HG02623 (cell line): ENCODE results near the gene CRHR2.

Experiments
- ATAC-seq: cut with Tn5 transposase; IDR thresholded peaks from one replicate; pipeline ENCODE4 v1.9.1; 2021; ENCODE audit warnings: moderate library complexity; ENCODE audit not compliant: unreplicated experiment

The CRHR2 gene

DNA sequence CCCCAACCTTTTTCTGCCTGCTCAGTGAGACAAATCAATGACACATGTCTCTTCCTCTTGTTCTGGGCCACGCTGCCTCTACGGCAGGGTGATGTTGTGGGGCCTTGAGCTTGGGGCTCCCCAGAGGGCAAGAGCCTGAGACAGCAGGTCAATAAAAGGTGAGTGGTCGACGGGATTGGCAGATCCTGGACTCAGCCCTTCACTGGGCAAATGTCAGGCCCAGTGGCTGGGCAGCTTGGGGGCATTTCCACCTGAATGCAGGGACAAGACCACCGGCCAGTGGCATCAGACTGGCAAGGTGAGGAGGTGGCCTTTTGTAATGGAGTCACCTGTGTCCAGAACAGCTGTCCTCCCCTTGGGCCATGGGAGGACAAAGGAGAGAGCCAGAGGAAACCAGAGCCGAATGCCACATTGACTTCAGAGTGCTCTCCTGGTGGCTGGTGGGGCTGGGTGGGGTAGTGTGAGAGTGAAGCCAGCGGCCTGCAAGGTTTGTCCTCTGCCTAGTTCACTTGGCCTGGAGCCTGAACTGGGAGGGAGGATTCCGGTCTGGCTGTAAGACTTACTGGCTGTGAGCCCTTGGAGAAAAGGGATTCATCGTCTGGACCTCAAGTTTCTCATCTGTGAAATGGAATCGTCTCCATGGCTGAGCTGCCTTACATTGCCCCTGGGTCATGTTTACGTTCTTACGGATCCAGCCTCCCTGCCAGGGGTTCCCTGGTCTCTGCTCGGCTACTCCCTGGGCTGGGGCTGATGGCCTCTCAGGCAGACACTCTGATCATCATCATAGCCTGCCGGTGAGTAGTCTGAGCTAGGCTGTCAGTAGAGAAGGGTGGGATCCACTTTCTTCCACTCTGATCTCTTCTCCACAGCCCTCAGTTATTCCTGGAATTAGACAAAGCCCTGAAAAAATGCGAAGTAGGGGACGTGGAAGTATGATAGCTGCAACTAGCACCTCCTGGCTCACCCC lies 25.4 kb upstream of the CRHR2 start:
- no peak for ATAC-seq

DNA sequence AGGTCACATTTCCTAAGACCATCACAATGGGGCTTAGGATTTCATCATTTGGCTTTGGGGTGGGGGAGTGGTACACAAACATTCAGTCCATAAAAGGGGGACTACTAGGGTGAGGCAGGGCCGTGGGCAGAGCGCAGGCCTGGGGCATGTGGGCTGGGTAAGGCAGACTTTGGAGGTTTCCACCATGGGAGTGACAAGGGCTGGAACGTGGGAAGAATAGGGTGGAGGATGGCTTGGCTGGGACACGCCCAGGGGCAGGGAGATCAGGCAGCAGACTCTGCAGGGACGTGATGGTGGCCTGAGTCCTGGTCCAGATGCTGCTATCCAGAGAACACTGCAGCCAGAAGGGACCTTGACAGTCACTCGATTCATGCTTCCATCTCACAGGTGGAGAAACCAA lies 24.7 kb upstream of the CRHR2 start:
- ATAC-seq: no peak

DNA sequence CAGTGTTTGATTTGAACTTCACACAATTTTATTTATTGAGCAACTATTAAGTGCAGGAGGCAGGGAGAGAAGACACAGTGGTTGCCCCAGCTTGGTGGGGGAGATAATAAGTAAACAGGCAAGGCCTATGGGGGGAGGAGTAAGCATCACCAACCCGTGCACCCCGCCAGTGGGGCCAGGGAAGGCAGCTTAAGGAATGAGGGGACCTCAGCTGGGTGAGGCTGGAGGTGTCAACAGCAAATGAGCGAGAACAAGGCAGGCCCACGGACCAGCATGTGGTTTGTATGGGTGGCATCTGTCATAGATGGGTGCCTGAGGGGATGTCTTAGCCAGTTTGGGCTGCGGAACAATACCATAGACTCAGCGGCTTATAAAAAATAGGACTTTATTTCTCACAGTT lies 24.1 kb upstream of the CRHR2 start:
- ATAC-seq: no peak

DNA sequence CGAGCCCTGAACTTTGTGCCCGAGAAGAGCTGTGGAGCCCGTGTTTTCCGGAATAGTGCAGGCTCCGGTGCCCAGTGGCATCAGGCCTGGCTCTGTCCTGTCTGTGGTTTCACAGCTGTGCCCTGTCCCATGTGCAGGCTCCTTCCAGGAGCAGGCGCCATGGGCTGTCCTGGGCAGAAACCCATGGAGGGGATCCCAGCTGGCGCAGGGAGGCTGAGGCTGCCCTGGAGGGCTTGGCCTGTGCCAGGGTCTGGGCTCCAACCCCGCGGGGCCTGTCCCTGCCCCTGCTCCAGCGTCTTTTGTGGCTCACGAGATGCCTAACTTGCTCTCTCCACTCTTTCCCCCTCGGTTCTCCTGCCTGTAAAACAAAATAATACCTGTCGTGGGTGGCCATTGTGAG lies 23.3 kb upstream of the CRHR2 start:
- ATAC-seq: no peak

DNA sequence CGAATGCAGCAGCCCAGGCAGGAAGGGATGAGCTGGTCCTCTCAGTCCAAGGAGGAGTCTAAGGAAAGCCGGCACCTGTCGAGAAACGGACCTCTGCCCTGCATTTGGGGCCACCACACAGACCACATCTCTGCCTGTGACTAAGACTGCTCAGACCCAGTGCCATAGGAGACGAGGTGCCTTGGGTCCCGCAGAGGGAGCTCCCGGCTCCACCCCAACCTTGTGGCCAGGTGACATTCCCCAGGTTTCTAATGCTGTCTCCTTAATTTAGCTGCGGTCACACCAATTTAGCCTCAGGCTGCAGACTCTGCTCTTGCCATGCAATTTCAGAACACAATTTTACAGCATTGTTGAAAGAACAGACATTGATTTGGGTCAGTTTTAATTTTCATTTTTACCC lies 22.8 kb upstream of the CRHR2 start:
- no peak for ATAC-seq

DNA sequence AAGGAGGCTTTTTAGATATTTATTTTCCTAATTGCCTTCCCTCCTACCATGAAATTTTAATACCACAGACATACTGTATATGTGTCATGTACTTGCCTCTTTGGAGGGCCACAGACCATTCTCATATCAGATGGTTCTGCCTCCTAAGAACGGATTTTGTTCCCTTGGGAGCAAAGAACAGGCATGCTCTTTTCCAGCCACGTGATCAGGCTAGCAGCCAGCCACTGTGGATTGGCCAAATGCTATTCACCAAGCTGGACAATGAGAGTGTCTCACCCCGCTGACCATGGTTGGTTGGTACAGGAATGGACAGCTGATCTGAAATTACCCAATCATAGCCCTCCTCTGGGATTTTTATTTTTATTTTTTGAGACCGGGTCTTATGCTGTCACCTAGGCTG lies 21.5 kb upstream of the CRHR2 start:
- ATAC-seq: no peak

DNA sequence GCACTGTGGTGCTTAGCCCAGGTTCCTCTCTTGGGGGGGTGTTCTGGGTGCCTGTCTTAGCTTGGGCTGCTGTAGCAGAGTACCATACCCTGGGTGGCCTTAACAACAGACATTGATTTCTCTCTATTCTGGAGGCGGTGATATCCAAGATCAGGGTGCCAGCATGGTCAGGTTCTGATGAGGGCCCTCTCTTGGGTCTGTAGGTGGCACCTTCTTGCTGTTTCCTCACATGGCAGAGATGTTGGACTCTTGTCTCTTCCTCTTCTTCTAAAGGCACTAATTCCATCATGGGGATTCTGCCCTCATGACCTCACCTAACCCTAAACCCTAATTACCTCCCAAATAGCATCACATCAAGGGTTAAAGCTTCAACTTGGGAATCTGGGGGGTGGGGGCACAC lies 19.9 kb upstream of the CRHR2 start:
- no peak for ATAC-seq

DNA sequence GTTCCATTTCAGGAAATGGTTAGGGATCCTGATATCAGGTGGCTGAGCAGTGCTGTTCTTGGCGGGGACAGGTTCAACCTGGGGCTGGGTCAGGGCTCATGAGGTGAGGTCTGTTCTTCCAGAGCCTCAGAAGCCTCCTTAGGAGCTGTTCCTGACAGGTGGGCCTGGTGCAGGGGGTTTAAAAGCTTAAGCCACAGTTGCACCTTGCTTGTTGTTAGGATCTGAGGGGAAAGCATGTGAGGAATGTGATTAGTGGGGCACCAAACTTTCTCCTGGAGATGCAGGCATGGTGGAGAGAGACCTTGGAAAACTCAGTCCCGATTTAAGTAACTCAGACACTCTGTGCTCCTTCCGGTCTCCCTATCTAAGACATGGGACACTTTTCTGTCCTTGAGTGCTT lies 18.7 kb upstream of the CRHR2 start:
- no peak for ATAC-seq

DNA sequence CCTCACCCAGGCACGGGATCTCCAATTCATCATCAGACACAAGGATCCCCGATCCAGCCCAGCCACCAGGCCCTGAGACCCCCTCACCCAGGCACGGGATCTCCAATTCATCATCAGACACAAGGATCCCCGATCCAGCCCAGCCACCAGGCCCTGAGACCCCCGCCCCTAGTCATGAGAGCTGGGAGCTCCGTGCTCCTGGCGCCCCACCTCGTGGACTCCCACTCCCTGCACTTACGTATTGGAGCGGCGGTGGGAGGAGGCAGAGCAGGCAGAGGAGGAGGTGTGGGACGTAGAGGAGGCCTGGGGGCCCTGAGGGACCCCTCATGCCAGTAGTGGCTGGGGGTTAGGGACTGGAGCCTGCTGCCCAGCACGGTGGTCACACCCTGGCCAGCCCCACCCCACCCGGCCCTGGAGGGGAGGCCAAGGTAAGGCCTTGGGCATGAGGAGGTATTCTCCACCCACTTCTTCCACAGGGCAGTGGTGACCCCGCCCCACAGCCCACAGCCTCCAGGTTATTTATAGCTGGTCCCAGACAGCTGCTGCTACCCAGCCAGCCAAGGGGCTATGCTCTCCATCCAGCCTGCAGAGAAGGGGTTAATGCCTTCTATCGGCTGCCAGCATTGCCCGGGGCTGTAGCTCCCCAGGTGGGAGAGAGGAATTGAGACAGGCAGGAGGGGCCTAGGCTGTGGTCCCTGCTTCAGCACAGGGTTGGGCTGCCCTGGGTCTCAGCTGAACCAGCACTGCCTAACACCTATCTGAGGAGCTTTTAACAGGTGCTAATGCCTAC lies 17.6 kb upstream of the CRHR2 start:
- ATAC-seq: no peak

DNA sequence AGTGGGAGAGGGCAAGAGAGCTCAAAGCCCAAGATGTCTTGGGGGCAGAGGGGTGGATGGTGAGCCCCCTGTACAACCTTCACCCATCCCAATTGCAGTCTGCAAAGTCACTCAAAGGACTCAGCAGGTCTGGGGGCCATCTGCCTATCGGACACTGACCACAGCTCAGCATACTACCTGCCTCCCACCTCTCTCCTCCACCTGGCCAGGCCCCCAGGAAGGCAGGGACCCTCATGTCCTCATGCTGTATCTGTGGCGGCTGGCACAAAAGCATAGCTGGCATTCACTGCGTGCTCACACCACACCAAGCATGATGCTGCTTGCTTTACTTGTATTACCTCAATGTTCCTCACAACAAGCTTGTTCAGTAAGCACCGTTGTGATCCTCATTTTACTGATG lies 16.2 kb upstream of the CRHR2 start:
- ATAC-seq: no peak

DNA sequence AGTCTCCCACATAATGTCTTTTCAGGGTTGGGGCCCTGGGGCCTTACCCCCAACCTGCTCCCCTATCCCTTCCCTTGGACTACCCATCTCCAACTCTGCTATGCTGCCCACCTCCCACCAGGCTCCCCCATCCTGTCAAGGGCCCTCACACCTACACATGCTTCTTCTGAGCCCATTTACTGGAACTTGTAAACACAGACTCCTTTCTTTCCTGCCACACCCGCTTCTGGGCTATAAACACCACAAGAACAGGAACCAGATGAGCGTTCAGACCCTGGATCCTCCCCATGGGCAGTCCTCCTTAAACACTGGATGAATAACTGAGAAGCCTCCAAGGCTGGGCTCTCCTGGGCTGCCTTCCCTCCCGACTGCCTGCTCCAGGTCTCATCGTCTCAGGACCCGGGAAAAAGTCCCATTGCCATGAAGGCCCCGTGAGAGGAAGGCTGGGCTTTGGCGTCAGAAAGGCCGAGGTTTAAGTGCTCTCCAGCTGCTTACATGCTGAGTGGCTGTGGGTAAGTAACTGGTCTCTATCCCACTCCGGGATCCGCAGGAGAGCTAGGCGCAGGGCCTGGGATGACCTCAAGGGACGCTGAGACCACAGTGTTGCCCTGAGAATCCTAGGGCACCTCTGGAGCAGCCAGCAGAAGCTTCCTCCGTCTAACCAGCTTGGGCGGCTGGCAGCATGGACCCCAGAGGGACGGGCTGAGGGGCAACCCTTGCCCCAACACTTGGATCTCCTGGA lies 15.6 kb upstream of the CRHR2 start:
- no peak for ATAC-seq

DNA sequence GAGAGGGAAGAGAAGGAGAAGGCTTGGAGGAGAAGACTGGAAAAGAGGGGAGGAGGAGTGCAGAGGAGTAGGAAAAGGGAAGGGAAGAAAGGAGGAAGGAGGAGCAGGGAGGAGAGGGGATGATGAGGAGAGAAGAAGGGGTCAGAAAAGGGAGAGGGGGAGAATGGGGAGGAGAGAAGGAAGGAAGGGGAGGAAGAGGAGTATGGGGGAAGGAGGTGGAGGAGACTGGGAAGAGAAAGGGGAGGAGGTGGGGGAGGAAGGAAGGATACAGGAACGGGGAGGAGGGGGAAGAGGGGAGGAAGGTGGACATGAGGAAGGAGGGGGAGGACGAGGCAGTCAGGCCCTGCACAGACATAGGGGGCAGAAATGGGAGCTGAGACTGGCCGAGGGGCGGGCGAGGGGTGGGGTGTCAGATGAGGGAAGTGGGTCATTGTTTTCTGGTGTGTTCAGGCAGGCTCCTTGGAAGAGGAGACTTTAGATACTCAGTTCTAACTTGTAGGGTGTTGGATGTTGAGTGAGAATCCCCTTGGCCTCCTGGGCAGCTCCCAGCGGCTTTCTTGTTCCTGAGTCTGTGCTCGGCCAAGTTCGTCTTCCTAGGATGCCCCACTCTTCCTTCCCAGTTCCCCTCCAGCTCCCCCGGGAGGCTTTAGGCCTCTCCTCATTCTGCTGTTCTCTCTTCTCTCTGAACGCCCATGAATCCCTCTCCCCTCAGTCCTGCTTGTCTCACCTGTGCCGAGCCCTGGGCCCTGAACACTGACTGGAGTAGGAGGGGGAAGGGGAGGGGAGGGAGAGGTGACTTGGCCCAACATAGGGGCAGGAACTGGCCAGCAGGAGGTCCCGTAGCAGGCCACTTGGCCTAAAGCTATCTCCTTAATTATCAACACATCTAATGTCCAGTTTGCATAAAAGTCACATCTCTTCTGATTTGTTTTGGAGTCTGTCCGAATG lies 12.8 kb upstream of the CRHR2 start:
- no peak for ATAC-seq

DNA sequence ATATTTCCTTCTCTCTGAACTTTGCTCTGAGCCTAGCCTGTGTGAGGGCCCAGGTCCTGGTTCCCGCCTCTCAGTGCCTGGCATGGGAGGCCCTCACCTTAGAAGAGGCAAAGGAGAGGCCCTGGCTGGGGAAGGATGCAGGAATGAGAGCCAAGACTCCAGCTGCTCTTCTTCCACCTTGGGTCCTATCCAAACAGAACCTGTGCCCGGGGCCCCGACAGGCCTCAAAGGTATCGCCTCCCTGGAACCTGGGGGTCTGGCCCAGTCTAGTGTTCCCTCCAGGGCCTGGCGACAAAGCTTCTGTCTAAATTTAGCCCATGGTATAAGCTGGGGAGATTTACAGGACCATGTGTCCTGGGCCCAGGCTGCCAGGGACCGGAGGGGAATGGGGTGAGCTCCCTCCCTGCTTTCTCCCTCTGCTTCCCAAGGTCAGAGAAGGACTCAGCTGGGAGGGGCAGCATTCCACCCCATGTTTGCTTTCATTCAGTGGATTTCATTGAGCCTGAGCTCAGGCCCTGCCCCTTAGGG lies 12.0 kb upstream of the CRHR2 start:
- no peak for ATAC-seq

DNA sequence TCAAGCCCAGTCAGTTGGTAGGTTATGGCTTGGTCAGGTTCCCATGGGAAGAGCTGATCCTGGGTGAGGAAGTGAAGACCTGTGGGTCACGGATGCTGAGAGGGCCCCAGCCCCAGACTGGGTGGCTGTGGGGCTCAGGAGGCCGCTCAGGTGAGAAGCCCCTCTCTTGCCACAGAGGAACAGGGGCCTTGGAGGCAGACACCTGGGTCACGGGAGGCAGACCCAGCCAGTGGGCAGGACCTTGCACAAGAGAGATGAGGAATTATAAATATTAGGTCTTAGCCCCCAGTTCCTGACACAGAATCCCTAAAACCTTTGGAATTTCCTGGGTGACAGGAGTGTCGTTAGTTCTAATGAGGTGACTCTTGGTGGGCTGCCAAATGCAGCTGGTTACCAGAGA lies 10.6 kb upstream of the CRHR2 start:
- no peak for ATAC-seq

DNA sequence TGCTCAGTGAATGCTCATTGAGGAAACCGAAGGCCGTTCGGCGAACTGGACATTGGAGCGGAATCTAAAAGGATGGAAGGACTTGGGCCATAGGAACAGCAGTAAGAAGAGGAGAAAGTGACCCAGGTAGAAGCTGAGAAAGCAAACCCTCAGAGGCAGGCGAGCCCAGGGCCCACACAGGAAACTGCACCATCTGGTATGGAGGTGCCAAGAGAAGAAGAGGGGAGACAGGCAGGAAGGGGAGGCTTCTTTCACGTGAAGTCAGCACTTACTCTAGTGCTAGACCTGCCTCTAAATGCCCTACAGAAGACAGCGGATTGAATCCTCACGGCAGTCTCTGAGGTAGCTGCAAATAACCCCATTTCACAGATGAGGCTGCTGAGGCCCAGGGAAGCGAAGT lies 10.2 kb upstream of the CRHR2 start:
- no peak for ATAC-seq

DNA sequence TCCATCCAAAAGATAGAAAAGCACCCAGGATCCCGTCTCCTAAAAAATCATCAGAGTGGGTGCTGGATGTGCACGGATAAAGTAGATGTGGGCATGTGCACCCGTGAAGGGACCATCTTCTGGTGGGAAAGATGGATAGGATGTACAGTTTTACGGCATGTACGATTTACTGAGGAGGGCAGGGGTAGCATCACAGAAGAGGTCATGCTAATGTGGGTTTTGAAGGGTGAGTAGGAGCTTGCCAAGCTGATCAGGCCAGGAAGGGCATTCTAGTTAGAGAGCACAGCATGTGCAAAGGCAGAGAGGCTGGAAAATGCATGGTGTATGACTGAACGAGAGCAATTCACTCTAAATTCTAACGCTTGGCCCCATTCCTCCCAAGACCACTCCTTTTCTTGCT lies 7.8 kb upstream of the CRHR2 start:
- no peak for ATAC-seq

DNA sequence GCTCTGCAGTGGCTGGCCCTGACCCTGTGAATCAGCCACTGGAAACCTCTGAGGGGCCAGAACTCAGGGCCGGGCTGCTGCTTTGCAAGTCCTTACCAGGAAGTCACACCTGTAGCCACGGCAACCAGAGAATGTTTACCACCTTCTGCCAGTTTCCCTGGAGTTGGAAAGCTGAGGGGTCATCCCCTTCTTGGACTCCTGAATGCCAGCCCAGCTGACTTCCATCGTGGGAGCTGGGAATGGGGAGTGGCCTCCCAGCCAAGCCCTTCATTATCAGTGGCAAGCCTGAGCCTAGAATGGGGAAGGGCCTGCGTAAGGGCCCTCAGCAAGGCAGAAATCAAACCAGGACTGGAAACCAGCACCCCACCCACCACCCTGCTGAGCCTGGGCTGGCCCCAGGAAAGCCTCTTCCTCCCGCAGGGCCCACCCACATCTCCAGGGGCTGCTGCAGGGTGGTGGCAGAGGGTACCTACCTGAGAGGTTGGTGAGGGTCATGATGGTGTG lies 6.5 kb upstream of the CRHR2 start:
- no peak for ATAC-seq

DNA sequence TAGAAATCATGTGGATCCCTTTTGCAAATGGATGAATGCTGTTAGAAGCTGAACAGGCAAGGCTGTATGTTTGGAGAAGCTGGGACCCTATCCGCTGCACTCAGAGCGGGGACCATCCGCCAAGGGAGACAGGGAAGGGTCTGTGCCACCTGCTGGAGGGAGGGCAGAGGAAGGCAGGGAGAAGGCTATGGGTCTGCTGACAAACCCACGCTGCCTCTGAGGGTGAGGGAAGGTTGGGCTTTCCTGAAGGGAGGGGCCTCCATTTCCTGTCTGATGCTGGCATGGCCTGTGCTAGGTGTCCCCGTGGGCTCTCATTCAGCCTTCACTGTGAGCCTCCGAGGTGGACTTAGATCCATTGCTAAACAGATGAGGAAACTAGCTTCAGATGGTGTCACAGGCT lies 5.3 kb upstream of the CRHR2 start:
- no peak for ATAC-seq

DNA sequence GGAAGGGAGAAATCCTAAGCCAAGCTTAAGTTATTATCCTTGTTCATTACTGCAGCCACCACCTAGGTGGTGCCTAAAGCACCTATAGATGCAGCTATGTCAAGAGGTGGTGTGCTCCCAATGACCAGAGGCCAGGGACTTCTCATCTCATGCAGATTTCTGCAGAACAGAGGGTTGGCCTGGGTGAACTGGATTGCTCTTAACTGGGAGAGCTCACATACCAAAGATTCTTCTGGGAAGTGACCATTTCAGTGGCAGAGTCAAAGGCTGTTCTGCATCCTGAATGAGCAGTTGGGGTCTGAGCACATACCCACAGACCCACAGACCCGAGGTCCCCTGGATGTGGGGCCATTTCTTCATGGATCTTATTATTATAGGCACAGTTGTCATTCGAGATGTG lies 2.1 kb upstream of the CRHR2 start:
- ATAC-seq: no peak

DNA sequence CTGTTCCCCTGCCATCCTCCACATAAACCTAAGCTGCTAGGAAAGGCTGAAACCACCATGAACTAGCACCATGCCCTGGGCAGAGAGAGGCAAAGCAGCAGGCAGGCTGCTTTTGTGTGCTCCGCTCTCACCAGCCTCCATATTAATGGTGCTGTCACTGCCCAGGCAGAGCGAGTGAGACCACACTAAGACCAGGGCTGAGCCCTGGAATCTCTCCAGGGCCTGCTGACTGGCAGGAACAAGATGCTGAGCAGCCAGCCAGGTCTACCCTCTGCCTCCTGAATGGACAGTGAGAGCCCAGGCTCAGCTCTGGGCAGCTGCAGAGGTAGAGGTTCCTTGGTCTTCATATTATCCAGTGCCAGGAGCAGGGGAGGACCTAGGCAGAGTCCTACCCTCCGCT lies 1.6 kb upstream of the CRHR2 start:
- no peak for ATAC-seq
